Measurements from ENCODE around the gene DAPK2. TPM values are rescaled to one million over a fixed set of nuclear protein-coding genes. Genes with fewer than 3 reads are reported as not detected.

Gene DAPK2
- total and polyA plus RNA-seq, 2 of the 13 experiments (the other 11 are each of a cell fraction or from before 2014, with no cell fraction given): 0.33 to 0.63 TPM

DNA sequence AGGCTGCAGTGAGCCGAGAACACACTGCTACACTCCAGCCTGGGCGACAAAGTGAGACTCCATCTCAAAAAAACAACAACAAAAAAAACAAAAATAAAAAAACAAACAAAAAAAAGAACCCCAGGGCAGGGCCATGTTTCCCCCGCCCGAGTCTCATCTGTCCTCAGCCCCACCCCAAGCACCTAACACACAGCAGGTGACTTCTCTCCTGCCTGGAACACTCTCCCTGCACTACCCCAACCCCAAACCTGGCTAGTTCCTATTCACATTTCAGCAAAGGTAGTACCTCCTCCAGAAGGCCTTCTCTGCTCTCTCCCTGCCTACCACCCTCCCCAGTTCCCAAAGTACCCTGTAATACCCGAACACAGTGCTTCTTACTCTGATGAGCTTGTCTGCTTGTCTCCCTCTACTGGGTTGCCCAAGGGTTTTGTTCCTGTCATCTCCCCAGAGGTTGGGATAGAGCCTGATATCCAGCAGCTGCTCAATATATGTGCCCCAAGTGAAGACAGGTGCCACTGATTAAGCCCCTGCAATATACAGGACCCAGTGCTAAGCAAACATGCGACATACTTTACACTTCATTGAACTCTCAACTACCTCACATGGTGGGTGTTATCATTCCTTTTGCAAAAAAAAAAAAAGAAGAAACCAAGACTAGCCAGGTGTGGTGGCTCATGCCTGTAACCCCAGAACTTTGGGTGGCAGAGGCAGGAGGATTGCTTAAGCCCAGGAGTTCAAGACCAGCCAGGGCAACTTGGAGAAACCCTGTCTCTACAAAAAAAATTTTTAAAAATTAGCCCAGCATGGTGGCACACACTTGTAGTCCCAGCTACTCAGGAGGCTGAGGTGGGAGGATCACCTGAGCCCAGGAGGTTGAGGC, 103.6 kb downstream of the DAPK2 start:
- Histone ChIP-seq H3K27me3 (ENCODE audit: control insufficient read depth in 1 of 2, insufficient read depth in 2 of 2, low read length in 2 of 2) (no peaks in the 10 kb centered on the region), H3K9ac (ENCODE audit: insufficient read depth, low read depth, low read length) (no peak overlapping the region), H3K4me1 (ENCODE audit: insufficient read depth, low read length) (peaks cover 73% of the 10 kb centered on the region), H3K9me3 (ENCODE audit: low read length) (no peaks in the 10 kb centered on the region), H3K27ac (ENCODE audit: extremely low read length, insufficient read depth, low read length) (no peak overlapping the region), H3K36me3 (replicated peaks in 1 of 2; ENCODE audit: control insufficient read depth in 1 of 2, insufficient read depth in 2 of 2, low read length in 2 of 2) (no peaks in the 10 kb centered on the region), H3K4me3 (replicated peaks in 1 of 3; ENCODE audit: insufficient read depth in 1 of 3, low read depth in 2 of 3, low read length in 3 of 3) (no peak overlapping the region), H4K20me1 (ENCODE audit: insufficient read depth, low read length) (no peaks in the 10 kb centered on the region), H3K79me2 (ENCODE audit: insufficient read depth, low read length) (no peaks in the 10 kb centered on the region), H3K4me2 (ENCODE audit: low read depth, low read length) (no peak overlapping the region), H2AFZ (ENCODE audit: low read length) (no peak overlapping the region)
- ChIA-PET CTCF (ENCODE audit: low intra/inter-chr PET ratio, low total read pairs) (interaction anchor here (0.8 kb wide), 1 partner anchor 191 kb away, joined by 4 read pairs; no protein-coding TSS in a partner anchor), POLR2A (no interaction called here)
- intact Hi-C loops (cut with micrococcal nuclease; ENCODE audit: unreplicated experiment) (no loop called here), in situ Hi-C loops (cut with HindIII; ENCODE audit: extremely low pct_ligation_motif_present, low pct_unique_long_range_greater_than_20kb) (no loop called here)
- DNase-seq (ENCODE audit: low spot score): no peak
- BruUV-seq (replicated peaks): no TSS peak
- no peak for ATAC-seq
- WGBS (ENCODE audit: low lambda C conversion rate): 62% methylated on average over 6 of the region's 6 CpGs
- TF ChIP-seq KLF13 (CRISPR knock-in tag; IDR thresholded peaks at IDR 0.05) (no peak), CTCF (CRISPR knock-in tag; IDR thresholded peaks at IDR 0.05) (peak; percentile 23; the same call in 1 of the 2 replicates)
- FAIRE-seq: no peak

- CTCF ChIA-PET (ENCODE audit: low intra/inter-chr PET ratio, low total read pairs): no interaction called here
These were observed 104.4 kb downstream of the DAPK2 start for GRCh38 chr15:63941698-63942465.

More at GRCh38 chr15:63941698-63942465, 104.4 kb downstream of the DAPK2 start:
- TF ChIP-seq MXD1 (CRISPR knock-in tag; IDR thresholded peaks at IDR 0.05): 0 out of 2 replicates have a peak, but pooled peaks have one; percentile 32
- TF ChIP-seq, protein P1, sequence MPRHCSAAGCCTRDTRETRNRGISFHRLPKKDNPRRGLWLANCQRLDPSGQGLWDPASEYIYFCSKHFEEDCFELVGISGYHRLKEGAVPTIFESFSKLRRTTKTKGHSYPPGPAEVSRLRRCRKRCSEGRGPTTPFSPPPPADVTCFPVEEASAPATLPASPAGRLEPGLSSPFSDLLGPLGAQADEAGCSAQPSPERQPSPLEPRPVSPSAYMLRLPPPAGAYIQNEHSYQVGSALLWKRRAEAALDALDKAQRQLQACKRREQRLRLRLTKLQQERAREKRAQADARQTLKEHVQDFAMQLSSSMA (CRISPR knock-in tag; IDR thresholded peaks at IDR 0.05): no peak
- H3K36me3 ChIP-seq (replicated peaks in 1 of 2; ENCODE audit: control insufficient read depth in 1 of 2, insufficient read depth in 2 of 2, low read length in 2 of 2): no peaks in the 10 kb centered on the region
- H3K4me2 ChIP-seq (ENCODE audit: low read depth, low read length): peak overlapping the region; percentile 33; the same call in 1 of the 2 replicates
- no peaks in the 10 kb centered on the region for H3K27me3 ChIP-seq (ENCODE audit: control insufficient read depth in 1 of 2, insufficient read depth in 2 of 2, low read length in 2 of 2)
- in situ Hi-C loops (cut with HindIII; ENCODE audit: extremely low pct_ligation_motif_present, low pct_unique_long_range_greater_than_20kb): no loop called here
- FAIRE-seq (no peak), ATAC-seq (no peak), DNase-seq (ENCODE audit: low spot score) (no peak)
- no peak overlapping the region for H3K27ac ChIP-seq (ENCODE audit: extremely low read length, insufficient read depth, low read length)
- no peak overlapping the region for H3K9ac ChIP-seq (ENCODE audit: insufficient read depth, low read depth, low read length)
- no peaks in the 10 kb centered on the region for H4K20me1 ChIP-seq (ENCODE audit: insufficient read depth, low read length)
- intact Hi-C loops (cut with micrococcal nuclease; ENCODE audit: unreplicated experiment): no loop called here
- WGBS (ENCODE audit: low lambda C conversion rate): 31% methylated on average over 4 of the region's 7 CpGs
- POLR2A ChIA-PET: interaction anchor here (0.7 kb wide), 1 partner anchor 947 kb away, joined by 3 read pairs; no protein-coding TSS in a partner anchor
- no peaks in the 10 kb centered on the region for H3K79me2 ChIP-seq (ENCODE audit: insufficient read depth, low read length)
- H3K4me1 ChIP-seq (ENCODE audit: insufficient read depth, low read length): peaks cover 73% of the 10 kb centered on the region
- no peak overlapping the region for H3K4me3 ChIP-seq (replicated peaks in 1 of 3; ENCODE audit: insufficient read depth in 1 of 3, low read depth in 2 of 3, low read length in 3 of 3)
- no peaks in the 10 kb centered on the region for H3K9me3 ChIP-seq (ENCODE audit: low read length)
- H2AFZ ChIP-seq (ENCODE audit: low read length): no peak overlapping the region
- no TSS peak for BruUV-seq (replicated peaks)

Data from HepG2 (cell line).